ENCODE results near the gene GAL3ST2.

DNA sequence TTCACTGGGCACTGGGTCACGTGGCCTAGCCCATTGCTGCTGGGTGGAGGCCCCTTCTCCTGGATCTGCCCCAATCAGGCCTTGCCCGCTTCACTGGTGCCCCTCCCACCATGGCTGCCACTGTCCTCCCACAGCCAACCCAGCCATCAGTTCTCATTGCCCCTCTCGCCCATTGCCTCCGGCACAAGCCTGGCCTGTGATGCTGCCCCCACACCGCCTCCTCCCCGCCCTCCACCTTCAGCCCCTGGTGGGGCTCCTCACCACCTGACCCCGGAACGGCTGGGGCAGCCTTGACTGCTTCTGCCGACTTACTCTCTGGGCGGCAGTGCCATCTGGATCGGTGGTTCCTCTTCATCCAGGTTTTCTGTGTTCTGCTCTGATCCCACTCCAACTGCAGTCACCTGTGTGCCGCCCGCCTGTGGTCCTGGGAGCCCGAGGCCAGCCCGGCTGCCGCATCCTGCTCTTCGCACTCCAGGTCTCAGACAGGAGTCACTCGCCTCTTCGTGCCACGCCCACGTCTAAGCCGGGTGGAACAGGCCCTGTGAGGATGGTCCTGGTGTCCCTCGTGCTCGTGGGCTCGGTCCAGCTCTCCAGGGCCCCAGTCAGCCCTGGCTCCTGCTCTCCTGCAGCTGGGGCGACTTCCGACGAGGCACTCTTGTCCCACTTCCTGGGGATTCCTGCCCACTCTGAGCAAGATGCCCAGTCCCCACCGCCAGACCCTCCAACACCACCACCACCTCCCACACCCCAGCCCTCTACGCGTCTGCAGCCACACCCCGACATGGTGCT is 28.0 kb upstream of the GAL3ST2 start:
- TF ChIP-seq, protein P1, sequence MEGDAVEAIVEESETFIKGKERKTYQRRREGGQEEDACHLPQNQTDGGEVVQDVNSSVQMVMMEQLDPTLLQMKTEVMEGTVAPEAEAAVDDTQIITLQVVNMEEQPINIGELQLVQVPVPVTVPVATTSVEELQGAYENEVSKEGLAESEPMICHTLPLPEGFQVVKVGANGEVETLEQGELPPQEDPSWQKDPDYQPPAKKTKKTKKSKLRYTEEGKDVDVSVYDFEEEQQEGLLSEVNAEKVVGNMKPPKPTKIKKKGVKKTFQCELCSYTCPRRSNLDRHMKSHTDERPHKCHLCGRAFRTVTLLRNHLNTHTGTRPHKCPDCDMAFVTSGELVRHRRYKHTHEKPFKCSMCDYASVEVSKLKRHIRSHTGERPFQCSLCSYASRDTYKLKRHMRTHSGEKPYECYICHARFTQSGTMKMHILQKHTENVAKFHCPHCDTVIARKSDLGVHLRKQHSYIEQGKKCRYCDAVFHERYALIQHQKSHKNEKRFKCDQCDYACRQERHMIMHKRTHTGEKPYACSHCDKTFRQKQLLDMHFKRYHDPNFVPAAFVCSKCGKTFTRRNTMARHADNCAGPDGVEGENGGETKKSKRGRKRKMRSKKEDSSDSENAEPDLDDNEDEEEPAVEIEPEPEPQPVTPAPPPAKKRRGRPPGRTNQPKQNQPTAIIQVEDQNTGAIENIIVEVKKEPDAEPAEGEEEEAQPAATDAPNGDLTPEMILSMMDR (conservative IDR thresholded peaks at IDR 0.05): no peak
- TF ChIP-seq ZFX (IDR thresholded peaks at IDR 0.05): no peak

Data from C4-2B (cell line).